HG02840 (cell line): ENCODE data around the gene SLC47A2.
"Not testable (repeated sequence)": the region's sequence is repeated elsewhere in the genome, so short reads cannot be mapped to it uniquely, and the experiment has no call there.

ENCODE experiments used
- ATAC-seq: cut with Tn5 transposase; IDR thresholded peaks from one replicate; pipeline ENCODE4 v1.9.1; 2021; ENCODE audit warnings: mild to moderate bottlenecking, moderate library complexity, moderate number of reproducible peaks; ENCODE audit not compliant: unreplicated experiment, low FRiP score

SLC47A2 gene

DNA sequence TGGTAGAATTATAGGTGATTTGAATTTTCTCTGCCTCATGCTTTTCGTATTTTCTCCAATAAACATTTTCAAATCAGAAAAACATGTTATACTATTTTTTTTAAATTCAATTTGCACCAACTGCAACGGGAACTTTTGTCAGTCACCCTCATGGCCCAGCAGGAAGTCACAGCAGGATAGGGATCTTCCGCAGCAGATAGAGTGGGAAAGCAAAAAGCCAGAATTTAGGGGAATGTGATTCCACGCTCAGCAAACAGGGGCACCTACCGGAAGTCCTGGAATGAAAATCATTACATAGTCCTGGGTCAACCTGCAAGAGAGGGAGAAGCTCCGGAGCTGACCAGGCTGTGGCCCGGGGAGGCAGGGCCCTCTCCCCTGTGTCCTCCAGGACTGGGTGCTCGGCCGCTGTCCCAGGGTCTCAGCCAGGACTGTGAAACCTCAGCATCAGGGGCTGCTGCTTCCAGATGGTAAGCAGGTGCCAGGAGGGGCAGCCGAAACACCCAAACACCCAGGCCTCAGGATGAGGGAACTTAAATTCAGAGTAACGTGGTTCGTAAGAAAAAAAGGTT, 3.9 kb downstream of the SLC47A2 start:
- ATAC-seq, result no peak

DNA sequence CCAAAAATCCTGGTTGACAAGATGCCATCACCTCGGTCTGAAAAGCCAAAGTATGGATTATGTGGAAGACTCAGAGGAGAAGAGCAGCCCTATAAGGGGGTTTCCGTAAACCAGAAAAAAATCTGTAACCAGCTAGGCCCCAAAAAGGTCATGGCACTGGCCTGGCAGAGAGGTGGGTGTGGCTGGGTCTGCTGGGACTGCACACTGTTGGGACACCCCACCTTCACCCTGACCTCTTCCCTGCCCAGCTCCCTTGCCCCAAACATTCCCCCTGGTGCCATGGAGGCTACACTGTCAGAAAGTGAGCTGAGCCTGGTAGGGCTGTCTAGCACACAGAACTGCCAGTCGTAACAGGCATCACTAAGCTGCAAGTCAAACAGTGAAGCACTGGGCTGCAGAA, 6.5 kb downstream of the SLC47A2 start:
- no peak for ATAC-seq

DNA sequence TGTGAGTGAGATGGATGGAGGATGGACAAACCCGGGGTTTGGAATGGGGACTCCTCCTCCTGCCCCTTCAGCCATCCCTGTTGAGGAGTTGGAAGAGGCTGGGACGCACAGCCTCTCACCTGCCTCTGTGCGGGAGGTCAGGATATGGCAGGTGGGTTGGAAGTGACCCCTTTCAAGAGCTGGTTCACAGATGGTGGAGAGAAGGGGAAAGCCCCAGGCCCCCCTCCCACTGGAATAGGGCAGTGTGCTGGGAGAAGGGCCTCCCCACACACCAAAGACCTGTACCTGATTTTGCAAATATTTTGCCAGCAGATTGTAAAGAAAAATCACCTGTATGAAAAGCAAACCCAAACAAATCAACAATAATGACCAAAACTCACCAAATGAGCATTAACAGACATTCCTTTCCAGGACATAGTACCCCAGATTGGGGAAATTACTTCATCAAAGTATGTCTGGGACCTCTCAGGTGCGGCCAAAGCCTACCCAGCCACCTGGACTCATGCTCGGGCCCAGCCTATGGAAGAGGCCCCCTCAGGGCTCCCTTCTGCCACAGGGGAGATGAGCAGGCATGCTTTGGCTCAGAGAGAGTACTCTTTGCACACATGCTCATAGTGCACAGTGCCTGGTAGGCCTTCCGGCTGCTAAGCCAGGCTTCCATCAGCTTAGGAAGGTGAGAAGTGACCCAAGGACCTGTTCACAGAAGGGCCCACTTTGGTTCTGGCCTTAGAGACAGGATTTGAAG, 7.8 kb downstream of the SLC47A2 start:
- no peak for ATAC-seq

DNA sequence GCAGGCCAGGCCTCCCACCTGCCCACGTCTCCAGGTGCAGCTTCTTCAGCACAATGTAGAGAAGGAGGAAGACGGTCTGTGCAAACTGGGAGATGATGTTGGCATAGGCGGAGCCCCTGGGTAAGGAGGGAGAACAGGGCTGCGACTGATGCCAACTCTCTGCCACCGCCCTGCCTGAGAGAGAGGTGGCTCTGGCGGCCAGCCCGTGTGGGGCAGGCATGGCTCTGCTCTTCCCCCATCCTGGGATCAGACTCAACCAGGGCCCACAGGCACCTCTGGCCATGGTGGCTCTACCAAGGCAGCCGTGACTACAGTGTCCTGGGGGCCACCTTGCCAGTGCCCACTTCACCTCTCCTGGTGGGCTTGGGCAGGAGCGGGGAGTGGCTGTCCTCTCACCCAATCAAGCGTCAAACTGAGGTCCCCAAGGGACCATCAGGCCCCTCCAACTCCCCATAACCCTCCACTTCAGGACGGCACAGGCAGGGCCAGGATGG, 8.6 kb downstream of the SLC47A2 start:
- no peak for ATAC-seq

DNA sequence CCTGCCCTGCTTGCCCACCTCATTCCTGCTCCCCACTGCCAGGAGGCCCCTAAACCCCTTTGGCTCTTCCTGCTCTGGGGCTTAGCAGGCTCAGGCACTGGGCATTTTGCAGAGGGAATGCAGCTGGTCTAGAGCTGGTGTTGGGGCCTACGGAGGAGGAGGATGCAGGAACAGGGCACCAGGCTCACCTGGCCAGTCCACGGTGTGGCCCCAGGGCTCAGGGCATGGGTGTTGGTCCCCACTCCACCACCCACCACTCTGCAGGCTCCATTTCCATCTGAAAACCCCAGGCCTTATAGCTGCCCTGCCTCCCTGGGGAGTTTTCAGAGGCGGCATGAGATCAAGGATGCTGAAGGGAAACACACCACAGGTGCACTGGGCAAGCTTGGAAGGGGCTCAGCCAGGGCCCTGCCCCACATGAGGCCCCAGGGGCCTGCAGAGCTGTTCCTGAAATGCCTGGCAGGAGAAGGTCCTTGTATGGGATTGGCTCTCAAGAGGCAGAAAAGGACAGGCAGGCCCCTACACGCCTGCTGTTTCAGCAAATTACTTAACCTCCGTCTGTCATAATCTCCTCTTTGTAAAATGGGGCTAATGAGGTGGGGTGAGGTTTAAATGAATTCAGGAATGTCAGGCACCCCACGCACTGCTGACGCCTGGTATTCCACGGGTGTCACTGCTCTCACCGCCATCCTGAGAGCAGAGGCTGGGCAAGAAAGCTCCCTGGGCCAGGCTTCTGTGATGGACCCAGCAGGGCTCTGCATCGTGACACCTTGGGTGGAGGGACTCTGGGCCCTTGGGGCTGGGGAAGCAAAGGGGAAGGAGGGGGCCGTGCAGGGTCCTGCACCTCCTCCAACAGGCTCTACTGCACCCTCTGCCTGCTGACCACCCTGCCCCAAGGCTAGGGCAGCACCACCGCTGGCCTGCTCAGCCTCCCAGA, 9.3 kb downstream of the SLC47A2 start:
- no peak for ATAC-seq

DNA sequence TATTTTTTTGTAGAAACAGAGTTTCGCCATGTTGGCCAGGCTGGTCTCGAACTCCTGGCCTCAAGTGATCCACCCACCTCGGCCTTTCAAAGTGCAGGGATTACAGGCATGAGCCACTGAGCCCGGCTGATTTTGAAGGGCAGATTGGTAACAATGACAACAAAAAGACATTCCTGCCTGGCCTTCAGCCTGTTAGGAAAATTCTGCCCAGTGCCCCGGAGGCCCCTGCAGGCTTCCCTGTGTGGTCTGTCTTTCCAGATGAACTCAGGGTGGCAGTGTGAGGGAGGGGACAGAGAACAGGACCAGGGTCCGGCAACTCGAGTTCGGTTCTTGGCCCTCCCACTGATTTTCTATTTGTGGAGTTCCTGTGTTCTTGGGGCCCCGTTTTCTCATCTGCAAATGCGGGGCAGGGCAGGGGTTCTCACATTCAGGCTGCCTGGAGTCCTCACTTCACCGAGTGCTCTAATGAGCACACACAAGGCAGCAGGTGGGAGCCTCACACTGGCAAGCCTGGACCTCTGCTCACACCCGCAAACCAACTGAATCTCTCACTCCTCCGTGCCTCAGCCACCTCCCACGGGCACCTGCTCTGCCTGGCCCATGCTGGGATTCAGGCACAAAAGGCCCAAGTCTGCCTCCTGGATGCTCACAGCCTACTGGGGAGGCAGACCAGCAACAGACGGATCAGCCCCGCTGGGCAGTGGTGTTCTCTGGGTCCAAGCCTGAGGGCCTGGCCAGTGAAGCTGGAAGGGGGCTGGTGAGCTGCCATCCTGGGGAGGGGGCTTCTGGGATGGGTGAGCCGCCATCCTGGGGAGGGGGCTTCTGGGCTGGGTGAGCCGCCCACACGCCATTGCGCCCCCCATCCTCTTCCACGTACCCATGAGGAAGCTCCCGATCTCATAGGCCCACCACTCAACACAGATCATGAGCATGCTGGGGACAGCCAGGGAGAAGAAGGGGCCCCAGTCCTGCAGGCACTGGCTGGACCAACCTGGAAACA, 10.3 kb downstream of the SLC47A2 start:
- no peak for ATAC-seq

DNA sequence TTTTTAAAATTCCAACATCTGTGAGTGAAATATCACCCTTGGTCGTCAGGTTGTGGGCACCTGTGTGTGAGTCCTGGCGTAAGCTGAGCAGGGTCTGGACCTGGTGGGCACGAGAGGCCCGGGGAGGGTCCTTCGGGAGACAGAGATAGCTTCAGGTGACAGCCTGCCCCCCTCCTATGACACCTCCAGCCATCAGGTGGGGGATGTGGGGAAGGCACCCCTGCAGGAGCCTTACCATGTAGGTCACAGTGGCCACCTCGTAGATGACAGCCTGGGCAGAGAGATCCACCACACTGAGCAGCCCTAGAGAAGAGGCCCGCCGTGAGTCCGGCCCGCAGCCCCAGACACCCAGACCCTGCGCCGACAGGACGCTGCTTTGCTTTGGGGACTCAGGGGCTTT, 11.2 kb downstream of the SLC47A2 start:
- ATAC-seq, result no peak

DNA sequence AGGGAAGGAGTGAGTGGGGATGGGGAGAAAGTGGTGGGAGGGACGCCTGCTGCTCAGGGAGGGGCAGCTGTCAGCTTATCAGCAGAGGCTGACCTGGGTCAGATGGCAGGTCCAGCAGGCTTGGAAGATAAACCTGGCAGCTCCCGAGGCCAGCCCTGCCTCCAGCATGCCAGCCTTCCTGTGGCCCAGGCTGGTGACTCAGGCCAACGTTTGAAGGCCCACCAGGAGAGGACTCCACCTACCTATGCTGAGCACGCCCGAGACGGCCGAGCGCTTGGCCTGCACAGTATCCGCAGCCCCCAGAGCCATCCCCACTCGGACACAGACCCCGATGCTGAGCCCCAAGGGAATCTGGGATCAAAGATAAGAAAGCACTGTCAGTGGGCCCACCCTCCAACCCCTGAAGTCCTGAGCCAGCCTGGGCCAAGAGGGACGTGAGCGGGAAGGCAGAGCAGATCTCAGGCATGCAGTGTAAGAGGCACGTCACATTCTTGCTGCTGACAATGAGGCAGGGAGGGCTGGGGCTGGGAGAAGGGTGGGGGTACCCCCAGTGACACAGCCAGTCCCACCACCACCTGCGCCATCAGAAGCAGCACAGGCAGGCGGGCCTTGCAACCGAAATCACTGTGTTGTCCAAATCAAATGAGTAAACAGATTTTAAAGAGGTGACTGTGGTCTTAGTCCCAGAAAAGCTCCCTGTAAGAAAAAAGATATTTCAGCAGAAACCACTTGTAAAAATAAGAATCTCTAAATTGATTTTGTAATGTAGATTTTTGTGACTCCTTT, 12.4 kb downstream of the SLC47A2 start:
- no peak for ATAC-seq

DNA sequence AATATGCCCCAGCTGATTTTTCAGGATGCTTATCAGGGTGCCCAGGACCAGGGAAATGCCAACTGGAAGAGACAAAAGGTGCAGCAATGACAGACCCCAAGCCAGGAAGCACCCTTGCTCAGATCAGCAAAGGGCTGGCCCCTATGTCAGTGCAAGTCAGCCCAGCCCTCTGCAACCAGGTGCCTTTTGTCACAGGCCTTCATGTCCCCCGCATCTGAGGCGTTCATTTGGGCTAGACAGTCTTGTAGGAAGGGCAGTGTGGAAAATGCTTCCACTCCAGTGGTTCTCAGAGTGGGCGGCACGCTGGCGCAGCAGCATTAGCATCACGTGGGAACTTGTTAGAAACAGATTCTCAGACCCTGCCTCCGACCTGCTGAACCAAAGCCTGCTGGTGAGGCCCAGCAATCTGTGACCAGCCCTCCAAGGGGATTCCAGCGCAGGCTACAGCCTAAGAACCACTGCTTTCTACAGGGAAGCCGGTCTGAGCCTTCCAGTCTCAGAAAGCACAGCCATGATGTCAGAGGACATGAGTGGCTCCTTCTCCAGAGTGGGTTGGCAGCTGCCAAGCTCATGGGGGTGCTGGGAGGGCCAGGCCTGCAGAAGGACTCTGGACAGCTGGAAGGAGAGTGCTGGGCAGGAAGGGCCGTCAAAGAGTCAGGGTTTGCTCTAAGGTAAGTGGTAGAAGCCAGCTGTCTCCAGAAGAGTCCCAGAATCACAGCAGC, 13.1 kb downstream of the SLC47A2 start:
- no peak for ATAC-seq

DNA sequence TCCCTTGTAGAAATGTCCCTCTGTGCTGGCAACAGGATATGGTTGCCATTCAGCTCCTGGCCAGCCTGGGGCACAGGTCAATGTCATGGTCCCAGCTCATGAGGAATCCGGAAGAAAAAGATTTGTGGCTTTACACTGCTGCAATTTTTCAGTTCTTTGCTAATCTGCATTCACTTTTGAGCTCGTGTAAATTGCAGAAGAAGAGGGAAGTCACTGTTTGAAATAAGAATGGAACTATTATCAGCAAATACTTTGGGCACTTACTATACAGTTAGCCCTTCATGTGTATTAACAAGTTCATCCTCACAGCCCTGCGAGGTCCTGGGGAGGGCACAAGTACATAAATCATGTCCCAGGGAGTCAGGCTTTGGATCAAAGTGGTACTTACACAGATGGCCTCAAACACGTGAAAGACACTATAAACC, 14.2 kb downstream of the SLC47A2 start:
- ATAC-seq, result no peak

DNA sequence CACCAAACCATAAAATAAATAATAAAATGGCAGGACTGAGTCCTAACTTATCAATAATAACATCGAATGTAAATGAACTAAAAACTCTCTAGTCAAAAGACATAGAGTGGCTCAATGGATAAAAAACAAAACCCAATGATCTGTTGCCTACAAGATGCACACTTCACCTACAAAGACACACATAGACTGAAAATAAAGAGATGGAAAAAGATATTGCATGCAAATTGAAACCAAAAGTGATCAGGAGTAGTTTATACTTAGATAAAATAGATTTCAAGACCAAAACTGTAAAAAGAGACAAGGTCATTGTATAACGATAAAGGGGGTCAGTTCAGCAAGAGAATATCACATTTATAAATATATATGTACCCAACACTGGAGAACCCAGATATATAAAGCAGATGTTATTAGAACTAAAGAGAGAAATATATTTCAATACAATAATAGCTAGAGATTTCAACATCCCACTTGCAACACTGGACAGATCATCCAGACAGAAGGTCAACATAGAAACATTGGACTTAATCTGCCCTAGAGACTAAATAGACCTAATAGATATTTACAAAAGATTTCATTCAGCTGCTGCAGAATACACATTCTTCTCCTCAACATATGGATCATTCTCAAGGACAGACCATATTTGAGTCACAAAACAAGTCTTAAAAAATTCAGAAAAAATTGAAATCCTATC, 29.8 kb downstream of the SLC47A2 start:
- no peak for ATAC-seq

DNA sequence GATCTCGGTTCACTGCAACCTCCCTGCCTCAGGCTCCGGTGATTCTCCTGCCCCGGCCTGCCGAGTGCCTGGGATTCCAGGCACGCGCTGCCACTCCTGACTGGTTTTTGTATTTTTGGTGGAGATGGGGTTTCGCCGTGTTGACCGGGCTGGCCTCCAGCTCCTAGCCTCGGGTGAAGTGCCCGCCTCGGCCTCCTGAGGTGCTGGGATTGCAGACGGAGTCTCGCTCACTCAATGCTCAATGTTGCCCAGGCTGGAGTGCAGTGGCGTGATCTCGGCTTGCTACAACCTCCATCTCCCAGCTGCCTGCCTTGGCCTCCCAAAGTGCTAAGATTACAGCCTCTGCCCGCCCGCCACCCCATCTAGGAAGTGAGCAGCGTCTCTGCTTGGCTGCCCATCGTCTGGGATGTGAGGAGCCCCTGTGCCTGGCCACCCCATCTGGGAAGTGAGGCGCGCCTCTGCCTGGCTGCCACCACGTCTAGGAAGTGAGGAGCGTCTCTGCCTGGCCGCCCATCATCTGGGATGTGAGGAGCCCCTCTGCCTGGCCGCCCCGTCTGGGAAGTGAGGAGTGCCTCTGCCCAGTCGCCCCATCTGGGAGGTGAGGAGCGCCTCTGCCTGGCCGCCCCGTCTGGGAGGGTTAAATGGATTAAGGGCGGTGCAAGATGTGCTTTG, 31.3 kb downstream of the SLC47A2 start:
- ATAC-seq, result not testable (repeated sequence)

DNA sequence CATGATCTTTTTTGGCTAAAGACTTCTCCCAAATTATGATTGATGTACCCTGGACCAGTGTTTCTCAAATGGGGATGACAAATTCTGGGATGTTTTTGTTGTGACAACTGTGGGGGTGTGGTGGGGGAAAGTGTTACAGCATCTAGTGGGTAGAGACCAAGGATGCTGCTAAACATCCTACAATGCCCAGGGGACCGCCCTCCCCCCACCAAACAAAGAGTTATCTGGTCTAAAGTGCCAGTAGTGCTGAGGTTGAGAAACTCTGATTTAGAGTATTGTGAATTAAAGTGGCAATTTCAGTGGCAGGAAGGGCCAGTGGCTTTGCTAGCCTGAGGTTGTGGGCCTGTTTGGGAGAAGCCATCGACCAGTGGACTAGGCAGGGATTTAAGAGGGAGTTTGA, 33.3 kb downstream of the SLC47A2 start:
- no peak for ATAC-seq

DNA sequence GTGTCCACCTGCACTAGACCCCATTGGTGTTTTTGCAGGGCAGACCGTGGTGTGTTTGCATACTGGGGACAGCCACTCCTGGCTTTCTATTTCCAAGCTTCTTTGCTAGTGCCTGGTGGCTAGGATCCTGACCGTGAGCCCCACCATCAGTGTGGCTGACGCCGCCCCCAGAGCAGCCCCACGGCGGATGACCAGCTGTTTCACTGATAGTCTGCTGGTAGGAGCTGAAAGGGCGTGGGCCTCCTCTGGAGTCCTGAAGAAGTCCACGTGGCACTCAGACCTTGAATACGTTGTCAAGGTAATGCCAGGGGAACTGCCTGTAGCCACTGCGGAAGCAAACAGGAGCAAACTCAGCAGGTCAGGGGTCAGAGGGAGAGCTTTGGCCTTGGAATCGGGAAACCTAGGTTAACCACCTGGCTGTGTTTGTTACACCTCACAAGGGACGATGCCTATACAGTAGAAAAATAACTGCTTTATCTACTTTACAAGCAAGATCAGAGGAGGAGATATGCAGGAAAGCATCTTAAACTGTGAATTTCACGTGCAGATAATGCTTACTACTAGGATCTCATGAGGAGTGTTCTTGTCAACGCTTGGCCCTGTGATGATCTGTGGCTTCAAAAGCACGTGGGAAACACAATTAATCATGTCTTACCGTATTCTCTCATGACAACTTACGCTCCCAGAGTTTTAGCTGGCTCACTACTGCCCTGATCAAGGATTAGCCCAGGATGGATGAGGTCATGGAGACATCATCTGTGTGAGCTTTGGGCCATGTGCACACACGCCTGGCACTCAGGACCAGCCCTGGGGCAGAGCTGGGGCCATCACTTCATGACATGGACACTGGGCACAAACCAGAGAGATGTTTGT, 37.6 kb downstream of the SLC47A2 start:
- no peak for ATAC-seq

DNA sequence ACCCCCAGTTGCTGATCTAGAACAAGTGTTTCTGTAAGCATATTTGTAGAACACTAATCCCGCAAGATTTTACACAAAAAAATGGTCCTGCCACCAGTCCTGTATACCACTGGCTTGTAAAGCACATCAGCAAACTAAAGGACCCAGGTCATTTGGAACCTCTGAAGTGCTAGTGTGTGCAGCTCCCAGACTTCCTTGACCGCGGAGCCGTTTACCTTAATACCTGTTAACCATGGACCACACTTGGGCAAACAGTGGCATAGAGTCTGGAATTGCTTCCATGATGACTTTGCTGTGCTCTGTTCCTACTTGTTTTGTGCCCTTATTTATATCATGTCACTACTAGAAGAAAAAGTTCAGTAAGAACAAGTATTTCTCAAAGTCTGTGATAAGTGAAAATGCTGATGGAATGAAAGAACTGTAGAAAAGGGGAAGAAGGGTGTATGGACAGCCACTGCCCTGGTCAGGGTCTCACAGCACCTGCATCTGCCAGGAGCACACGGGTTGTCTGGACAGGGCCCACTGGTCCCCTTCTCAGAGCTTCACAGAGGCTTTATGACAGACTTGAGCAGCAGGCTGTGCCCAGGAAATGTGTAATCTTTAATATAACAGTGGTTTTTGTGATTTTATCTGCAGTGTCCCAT, 38.5 kb downstream of the SLC47A2 start:
- ATAC-seq, result no peak

DNA sequence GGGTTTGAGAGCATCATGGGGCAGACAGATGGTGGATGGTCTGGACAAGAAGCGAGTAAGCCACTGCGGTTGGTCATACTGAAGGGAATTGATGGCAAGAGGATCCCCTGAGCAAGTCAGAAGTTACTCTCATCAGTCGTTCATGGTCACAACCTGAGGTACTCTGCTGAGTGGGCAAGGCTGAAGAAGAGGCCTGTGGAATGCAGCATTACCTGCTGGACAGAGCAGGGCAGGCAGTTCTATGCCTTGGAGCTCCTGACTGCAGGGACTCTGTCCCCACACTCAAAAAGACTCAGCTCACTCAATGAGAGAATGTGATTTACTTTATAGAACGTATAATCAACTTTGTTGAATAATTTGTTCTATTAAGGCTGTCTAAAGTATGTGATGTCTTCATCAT, 39.5 kb downstream of the SLC47A2 start:
- no peak for ATAC-seq
